Right ventricle myocardium inferior (tissue), 1 donor: ENCODE measurements around the gene CCNY. TPM values are rescaled to one million over a fixed set of nuclear protein-coding genes. Genes with fewer than 3 reads are reported as not detected.
"Not testable (repeated sequence)": the region's sequence is repeated elsewhere in the genome, so short reads cannot be mapped to it uniquely, and the experiment has no call there.

Source experiments
- ATAC-seq: fragments of 200-7000 bp; cut with Tn5 transposase; one replicate; pipeline ENCODE4 v1.9.1; 2020; ENCODE audit warnings: mild to moderate bottlenecking, moderate library complexity
- DNase-seq: peaks from one replicate; pipeline ENCODE4 v3.0.0; 2021; ENCODE audit errors: missing footprints
- intact Hi-C: fragments of 100-400 bp; cut with DNase I; formaldehyde crosslinking; loops from one replicate; pipeline ENCODE4 v1.11.0; 2022
- total RNA-seq: library from RNA; stranded (reverse); fragmentation: NEBNext Ultra II Directional; extraction: Animal tissue kit (Norgen Biotek cat#: 25700); gene quantifications from one replicate; pipeline ENCODE4 v1.2.1, GENCODE V29; 2021
- donor health status: DM: no; HTN: yes; CAD: no; lungs with severe emphysema.

Gene CCNY
- total RNA-seq, 1 donor from 2014 or later = 91.8 TPM

DNA sequence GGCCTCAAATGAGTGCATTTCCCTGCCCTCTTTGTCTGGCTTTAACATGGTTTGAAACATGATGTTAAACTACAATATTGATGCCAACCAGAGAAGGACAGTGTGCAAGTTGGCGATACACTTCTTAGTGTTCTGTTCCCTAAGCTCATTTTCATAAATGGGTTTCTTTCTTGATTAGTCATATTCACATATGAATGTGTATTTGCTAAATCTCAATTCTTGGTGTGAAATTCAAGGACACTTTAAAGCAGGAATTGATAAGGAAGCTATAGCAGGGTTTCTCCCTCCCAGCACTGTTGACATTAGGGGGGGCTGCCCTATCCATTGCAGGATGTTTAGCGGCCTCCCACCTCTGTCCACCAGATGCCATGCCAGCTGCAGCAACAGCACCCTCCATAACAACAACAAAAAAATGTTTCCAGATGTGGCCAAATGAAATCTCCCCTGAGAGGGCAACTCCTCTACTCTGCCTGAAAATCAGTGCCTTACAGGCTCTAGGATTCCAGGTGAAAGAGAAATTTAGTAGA is 13.1 kb downstream of the CCNY start:
- intact Hi-C loops = no loop called here
- DNase-seq (no peak), ATAC-seq (no peak)

DNA sequence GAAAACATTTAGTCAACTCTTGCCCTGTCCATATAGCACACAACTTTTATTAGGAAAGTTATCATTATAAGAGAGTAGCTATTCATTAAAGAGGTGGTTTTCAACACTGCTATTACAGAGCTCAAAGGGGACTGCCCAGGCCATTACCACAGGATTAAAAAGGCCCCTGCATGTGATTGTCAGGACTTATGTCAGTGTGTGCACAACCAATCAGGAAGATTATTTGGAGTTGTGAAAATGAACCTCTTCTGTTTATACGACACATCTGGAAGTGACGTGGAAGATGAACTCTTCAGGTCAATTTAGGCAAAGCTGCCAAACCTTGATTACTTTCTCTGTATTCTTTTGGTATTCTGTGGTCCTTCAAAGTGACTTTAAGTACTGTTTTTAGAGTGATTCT is 14.7 kb downstream of the CCNY start:
- DNase-seq = no peak
- ATAC-seq = no peak
- intact Hi-C loops = no loop called here

DNA sequence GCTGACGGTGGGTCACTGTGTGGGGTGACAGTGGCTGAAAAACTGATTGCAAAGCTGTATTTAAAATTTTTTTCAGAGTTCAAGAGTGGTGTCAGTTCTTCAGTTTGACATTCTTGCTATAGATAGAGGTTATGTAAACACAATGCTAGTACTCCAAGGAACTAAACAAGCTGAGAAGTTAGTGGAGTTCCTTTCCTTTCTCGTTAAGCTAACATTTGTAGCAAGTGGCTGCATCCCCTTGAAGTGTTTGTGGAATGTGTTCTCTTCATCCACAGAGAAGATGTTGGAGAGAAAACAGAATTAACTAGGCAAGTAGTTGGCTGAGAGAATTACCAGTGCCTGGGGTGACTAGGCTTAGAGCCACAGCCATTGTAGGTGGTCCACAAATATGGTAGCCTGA is 15.8 kb downstream of the CCNY start:
- intact Hi-C loops = no loop called here

DNA sequence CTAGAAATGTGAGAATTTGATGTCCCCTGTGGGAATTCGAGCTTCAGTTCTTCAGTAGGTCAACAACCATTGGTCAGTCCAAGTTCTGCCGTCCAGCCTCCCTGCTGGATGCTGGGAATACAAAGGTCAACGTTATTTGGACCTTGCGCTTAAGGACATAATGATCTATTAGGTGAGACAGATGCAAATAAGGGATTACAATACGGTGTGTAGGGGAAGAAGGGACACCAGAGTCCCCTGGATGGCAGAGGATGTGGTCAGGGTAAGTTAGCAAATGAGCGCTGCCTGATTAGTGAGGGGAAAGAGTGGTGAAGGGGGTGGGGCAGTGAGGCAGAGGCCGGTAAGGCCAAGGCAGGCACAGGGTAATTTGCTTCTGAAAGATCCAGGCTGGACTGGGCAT is 16.2 kb downstream of the CCNY start:
- ATAC-seq = no peak
- intact Hi-C loops = no loop called here
- no peak for DNase-seq

More for the DNA sequence above, 15.8 kb downstream of the CCNY start:
- DNase-seq = no peak
- ATAC-seq = no peak

DNA sequence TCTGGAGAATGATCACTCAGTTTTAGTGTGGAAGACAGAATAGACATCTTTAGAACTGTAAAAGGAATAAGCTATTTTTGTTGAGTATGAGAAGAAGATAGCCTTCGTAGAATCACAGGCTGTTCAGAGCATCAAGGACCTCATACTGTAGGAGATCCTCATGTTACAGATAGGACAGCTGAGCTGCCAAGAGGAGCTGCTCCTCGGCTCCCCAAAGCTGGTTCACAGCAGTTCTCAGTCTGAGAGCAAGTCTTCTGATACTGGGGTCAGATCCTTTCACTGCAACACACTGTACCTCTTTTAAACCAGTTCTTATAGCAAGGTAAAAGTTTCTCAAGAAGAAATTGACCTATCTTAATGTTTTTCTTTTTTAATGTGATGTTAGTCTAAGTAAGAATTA is 17.1 kb downstream of the CCNY start:
- DNase-seq = no peak
- ATAC-seq = no peak
- intact Hi-C loops = no loop called here

DNA sequence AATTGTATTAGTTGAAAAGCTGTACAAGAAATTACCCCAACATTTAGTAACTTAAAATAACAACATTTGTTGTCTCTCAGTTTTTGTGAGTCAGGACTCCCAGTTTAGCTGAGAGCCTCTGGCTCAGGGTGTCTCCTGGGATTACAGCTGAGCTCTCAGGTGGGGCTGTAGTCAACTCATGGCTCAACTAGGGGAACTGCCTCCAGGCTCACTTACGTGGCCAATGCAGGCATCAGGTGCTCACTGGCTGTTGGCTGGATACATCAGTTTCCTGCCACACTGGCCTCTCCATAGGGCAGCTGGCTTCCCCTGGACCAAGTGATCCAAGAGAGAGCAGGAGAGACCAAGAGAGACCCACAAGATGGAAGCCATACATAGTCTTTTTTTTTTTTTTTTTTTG is 17.5 kb downstream of the CCNY start:
- DNase-seq = no peak
- peak; percentile 23 for ATAC-seq
- intact Hi-C loops = no loop called here

DNA sequence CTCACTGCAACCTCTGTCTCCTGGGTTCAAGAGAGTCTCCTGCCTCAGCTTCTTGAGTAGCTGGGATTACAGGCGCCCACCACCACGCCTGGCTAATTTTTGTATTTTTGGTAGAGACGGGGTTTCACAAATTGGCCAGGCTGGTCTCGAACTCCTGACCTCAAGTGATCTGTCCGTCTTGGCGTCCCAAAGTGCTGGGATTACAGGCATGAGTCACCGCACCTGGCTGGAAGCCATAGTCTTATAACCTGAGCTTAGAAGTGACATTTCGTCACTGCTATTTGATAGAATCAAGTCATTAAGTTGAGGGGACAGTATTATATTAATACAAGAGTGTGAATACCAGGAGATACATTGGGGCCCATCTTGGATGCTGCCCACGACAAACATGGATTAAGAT is 17.9 kb downstream of the CCNY start:
- intact Hi-C loops, ATAC-seq, DNase-seq: not testable (repeated sequence)

DNA sequence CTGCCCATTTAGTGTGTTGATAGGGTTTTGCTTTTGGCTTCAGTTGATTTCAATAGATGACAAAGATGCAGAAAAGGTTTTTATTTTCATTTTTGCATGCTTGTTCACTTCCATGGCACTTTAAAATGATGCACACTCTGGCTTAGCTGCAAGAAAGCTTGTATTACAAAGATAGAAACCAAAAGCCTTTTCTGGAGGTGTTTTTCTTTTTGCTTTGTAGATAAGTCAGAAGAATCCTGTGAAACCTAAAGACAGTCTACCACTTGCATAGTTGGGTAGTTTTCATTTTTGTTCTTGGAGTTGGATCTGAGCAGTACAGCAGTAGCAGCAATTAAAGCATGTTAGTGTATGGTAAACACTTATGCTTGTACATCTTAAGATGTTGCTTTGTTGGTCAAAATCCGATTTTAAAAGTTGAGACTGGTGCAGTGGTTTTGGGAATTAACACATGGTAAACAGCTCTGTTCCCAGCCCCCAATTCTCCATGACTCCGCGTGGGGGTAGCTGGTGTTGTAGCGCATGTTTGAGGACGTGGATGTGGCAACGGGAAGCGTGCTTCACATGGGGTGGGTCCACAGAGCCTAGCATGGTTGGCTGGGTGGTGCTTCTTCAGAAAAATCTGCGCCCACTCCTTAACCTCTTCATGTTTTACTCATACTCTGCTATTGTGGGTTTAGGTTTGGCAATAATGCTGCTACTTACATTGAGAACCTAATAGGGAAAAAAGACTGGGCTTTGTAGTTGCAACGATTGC is 19.8 kb downstream of the CCNY start:
- intact Hi-C loops = no loop called here
- ATAC-seq (no peak), DNase-seq (no peak)

DNA sequence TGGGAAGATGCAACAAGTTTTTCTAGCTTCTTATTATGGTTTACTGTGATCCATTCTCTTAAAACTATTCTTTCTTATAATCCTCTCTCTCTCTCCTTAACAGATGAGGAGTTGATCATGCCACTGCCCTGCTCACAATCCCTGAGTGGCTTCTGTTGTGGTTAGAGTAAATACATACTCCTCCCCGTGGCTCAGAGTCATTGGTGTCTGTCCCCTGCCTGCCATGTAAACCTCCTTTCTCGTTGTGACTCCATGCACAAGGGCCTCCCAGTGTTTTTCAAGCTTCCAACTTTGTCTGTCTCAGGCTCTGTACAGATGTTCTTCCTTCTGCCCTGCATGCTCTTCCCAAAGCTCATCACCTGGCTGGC is 20.4 kb downstream of the CCNY start:
- DNase-seq (no peak), ATAC-seq (no peak)
- intact Hi-C loops = no loop called here

DNA sequence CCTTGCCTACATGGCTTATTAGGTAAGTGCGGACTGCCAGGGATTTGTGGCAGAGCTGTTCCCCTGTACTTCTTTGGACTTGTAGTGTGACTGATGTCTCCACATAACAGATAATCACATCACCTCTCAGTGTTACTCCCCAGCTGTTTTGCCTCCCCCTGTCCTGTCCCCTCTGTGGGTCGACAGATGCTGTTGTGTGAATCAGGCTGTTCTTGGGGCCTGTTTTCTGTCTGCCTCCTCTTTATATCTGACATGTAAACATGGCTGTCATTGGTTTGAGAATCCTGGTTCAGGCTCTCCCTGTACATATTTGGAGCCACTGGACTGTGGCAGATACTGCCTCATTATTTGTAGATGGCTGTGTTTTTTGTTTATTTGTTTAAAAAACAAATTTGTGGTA is 22.7 kb downstream of the CCNY start:
- no peak for ATAC-seq
- intact Hi-C loops = no loop called here

DNA sequence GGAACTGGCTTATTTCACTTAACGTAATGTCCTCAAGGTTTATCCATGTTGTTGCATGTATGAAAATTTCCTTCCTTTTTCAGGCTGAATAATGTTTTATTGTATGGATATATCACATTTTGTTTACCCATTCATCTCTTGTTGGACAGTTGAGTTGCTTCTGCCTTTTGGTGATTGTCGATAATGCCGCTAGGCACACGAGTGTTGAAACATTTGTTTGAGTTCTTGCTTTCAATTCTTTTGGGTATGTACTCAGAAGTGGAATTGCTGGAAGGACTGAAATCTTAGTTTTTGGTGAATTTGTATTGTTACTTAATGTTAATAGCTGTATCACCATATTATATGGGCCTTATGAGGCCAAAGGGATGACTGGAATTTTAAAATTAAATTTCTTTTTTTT is 23.6 kb downstream of the CCNY start:
- intact Hi-C loops = no loop called here
- ATAC-seq (no peak), DNase-seq (no peak)

More for the DNA sequence above, 22.7 kb downstream of the CCNY start:
- DNase-seq = no peak

DNA sequence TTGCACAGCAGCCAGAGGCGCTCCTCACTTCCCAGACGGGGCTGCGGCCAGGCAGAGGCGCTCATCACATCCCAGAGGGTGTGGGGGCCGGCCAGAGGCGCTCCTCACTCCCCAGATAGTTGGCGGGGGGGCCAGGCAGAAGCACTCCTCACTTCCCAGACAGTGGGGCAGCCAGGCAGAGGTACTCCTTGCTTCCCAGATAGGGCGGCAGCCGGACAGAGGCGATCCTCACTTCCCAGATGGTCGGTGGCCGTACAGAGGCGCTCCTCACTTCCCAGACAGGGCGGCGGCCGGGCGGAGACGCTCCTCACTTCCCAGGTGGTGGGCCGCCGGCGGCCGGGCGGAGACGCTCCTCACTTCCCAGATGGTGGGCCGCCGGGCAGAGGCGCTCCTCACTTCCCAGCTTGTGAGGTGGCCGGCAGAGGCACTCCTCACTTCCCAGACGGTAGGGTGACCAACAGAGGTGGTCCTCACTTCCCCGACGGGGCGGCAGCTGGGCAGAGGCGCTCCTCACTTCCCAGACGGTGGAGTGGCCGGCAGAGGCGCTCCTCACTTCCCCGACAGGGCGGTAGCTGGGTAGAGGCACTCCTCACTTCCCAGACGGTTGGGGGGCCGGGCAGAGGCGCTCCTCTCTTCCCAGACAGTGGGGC is 26.5 kb downstream of the CCNY start:
- ATAC-seq (no peak), DNase-seq (no peak)
- intact Hi-C loops = no loop called here

DNA sequence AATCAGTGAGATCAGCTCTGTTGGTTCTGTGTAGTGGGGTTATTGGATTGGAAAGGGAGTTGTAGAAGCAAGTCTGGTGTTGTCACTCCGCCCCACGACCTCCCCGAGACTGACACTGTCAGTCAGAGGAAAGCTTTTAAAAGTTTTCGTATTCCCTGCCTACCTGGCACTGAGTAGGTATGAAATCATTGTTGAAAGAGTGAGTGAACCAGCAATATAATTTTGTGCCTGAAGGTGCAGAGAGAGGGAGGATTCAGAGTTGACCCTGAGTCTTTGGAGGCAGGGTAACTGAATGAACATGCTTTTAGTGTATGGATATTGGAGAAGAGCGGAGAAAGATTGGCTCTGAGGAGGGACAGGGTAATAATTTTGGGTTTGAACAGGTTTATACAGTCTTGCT is 27.3 kb downstream of the CCNY start:
- intact Hi-C loops = no loop called here

DNA sequence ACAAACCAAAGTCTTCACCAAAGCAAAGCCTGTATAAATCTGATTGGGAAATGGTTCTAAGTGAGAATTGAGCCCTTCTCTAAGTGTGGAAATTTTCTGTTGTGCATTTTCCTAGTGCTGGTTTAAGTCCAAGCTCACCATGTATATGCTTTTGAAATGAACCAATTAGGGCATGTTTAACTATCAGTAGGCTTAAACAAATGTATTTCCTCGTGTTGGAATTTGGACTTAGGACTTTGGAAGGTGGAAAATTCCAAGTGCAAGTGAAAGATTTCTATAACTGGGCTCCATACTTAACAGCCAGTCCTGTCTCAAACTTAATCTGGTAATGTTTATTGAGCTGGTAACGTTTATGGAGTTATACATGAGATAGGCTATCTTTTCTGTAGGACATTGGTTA is 28.5 kb downstream of the CCNY start:
- no peak for DNase-seq
- ATAC-seq = no peak
- intact Hi-C loops = no loop called here

More for the DNA sequence above, 27.3 kb downstream of the CCNY start:
- ATAC-seq (no peak), DNase-seq (no peak)

DNA sequence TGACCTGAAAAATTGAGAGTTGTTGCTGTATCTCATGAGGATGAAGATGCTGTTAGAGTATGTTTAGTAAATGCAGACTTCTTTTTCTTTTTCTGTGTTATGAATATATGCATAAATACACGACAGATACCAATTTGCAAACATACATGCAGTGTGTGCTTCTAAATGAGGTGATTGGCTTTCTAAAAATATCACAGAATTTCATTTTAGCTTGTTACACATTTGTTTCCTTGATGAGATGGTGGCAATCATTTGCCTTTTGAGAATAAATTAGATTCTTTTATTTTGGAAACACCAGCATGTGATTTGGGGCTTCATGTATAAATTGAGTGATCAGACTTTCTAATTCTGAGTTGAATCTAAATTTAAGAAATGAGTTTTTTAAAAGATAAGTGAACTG is 29.7 kb downstream of the CCNY start:
- ATAC-seq = no peak
- intact Hi-C loops = no loop called here

DNA sequence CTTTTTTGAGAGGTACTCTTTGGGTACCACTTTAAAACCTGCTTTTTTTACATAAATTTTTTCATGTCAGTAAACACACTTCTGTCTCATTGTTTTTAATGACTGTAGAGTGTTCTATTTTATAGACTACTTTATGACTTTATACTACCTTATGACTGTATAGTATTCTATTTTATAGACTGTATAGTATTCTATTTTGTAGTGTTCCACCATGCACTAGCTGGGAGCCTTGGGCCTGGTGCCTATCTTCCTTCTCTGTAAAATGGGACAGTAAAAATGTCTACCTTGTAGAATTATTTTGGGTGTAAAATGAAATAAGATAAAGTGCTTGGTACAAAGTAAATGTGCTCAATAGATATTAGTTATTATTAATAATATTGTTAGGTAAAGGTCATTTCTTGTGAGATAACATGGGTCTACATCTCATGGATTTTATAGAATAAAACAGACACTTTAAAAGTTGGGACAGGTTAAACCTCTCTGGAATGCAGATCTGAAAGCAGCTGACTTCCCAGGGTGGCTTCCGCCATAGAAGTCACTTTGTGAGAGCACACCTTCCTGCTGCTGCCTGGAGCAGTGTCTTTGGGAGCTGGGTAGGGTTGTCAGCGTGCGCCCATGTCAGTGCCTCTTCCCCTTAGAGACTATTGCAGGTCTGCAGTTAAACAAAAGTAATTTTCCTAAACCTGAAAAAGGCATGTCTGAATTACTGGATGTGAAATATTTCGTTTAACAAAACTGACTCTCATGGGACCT is 31.0 kb downstream of the CCNY start:
- DNase-seq = no peak
- ATAC-seq = no peak
- intact Hi-C loops = no loop called here

More for the DNA sequence above, 29.7 kb downstream of the CCNY start:
- no peak for DNase-seq

DNA sequence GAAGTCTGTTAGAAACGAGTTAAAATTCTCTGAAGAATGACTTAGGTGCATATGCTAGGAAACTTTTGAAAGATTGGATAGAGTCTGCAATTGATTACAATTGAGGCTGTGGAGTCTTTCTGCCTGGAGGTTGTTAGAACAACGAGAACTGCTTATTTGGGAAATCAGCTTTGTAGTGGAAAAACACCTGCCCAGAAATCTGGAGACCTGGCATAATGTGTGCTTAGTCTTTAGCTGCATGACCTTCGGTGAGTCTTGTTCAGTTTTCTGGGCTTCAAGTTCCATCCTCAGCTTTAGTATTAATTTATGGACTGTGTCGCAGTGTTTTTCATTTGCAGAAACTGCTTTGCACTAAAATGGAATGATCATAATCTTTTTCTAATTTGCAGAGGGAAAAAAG is 31.7 kb downstream of the CCNY start:
- DNase-seq = no peak
- intact Hi-C loops = no loop called here
- ATAC-seq = no peak

DNA sequence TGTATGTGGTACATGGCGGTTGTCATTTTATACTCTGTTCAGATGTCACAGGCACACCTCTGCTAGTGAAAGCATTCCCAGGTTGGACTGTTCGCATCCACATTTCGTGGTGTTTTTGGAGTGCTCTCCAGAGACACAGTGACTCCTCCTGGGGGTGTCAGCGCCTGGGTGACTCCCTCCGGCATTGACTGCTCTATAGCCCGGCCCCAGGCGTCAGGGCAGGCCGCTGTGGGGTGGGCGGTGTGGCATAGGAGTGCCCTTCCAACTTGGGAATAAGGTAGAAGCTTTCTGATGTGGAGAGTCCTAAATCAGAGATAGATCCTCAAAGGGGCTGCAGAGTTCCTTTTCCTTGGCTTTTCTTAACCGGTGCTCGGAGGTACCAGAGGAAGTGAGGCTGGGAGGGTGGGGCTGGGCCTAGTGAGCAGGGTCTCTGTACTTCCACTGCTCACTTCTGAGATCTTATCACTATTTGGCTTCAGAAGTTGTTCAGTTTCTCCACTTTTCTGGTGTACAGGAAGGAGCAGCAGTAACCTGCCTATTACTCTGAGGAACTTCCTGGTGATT is 32.3 kb downstream of the CCNY start:
- ATAC-seq (no peak), DNase-seq (no peak)
- intact Hi-C loops = no loop called here

DNA sequence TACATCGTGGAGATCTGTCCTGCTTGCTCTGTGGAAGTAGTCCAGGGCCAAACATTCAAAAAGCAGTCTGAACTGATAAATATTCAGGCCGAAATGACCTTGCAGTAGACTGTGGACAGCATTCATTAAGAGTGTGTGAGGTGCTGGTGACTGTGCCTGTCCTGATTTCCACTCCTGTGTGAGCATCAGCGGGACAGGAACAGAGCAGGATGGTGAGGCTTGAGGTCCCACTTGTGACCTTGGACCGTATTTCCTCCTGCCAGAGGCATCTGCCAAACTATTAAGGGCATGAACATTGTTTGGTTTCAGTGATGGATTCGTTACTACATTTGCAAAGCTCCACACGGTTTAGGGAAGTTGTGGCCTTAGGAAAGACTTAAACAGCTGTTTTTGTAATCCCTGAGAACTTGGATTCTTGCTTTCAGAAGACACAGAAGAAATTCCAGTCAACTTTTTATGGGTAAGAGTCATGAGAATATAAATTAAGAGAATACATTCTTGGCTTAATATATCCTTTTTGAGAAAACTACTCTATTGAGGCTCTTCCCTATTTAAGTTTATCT is 32.8 kb downstream of the CCNY start:
- ATAC-seq (peak; percentile 49), DNase-seq (no peak)
- intact Hi-C loops = no loop called here
